Erythroblast (primary cell): ENCODE measurements around the gene CACNA1C.

Experiments used
- DNase-seq, 2 experiments: peaks; one replicate each; lab custom pipeline; 2025; lab: John Stamatoyannopoulos, UW
- GATA1 ChIP-seq: IDR thresholded peaks from 2 replicates; pipeline ENCODE4 v1.6.1; 2011; ENCODE audit warnings: low read depth, mild to moderate bottlenecking, control low read depth, low read length, moderate library complexity
- POLR2A ChIP-seq: IDR thresholded peaks from 2 replicates; pipeline ENCODE4 v1.6.1; 2011; ENCODE audit warnings: mild to moderate bottlenecking, low read length

Gene CACNA1C

GRCh38 chr12:2341871-2342270, 289.1 kb downstream of the CACNA1C start:
- DNase-seq: no peak

GRCh38 chr12:2343681-2344080, 290.9 kb downstream of the CACNA1C start:
- TF ChIP-seq GATA1 (no peak), POLR2A (no peak)
- no peak for DNase-seq

More at GRCh38 chr12:2341871-2342270, 289.1 kb downstream of the CACNA1C start:
- no peak for TF ChIP-seq POLR2A
- TF ChIP-seq GATA1: no peak

GRCh38 chr12:2344476-2344875, 291.7 kb downstream of the CACNA1C start:
- no peak for TF ChIP-seq GATA1
- TF ChIP-seq POLR2A: no peak
- DNase-seq: no peak

GRCh38 chr12:2344885-2345284, 292.1 kb downstream of the CACNA1C start:
- no peak for TF ChIP-seq GATA1
- no peak for TF ChIP-seq POLR2A
- DNase-seq: no peak

GRCh38 chr12:2345902-2346301, 293.1 kb downstream of the CACNA1C start:
- no peak for TF ChIP-seq GATA1
- no peak for TF ChIP-seq POLR2A
- no peak for DNase-seq

GRCh38 chr12:2346416-2346815, 293.6 kb downstream of the CACNA1C start:
- TF ChIP-seq GATA1: no peak
- TF ChIP-seq POLR2A: no peak
- DNase-seq: no peak

GRCh38 chr12:2347137-2347843, 294.5 kb downstream of the CACNA1C start:
- TF ChIP-seq GATA1 (no peak), POLR2A (no peak)
- DNase-seq: no peak

- DNase-seq: no peak
- no peak for TF ChIP-seq POLR2A
- TF ChIP-seq GATA1: no peak
Observed at GRCh38 chr12:2347844-2348481, 295.2 kb downstream of the CACNA1C start.

- no peak for DNase-seq
- no peak for TF ChIP-seq GATA1
- no peak for TF ChIP-seq POLR2A
Observed at GRCh38 chr12:2348482-2348852, 295.7 kb downstream of the CACNA1C start.

GRCh38 chr12:2351161-2351560, 298.4 kb downstream of the CACNA1C start:
- no peak for DNase-seq
- no peak for TF ChIP-seq POLR2A
- TF ChIP-seq GATA1: no peak

- no peak for DNase-seq
- no peak for TF ChIP-seq GATA1
Observed at GRCh38 chr12:2352203-2352602, 299.4 kb downstream of the CACNA1C start.

- TF ChIP-seq GATA1 (no peak), POLR2A (no peak)
- DNase-seq: no peak
Observed at GRCh38 chr12:2353281-2353680, 300.5 kb downstream of the CACNA1C start.

GRCh38 chr12:2353691-2354090, 300.9 kb downstream of the CACNA1C start:
- no peak for TF ChIP-seq GATA1
- no peak for TF ChIP-seq POLR2A

GRCh38 chr12:2354151-2354991, 301.6 kb downstream of the CACNA1C start:
- TF ChIP-seq POLR2A (no peak), GATA1 (no peak)
- DNase-seq: no peak

More at GRCh38 chr12:2353691-2354090, 300.9 kb downstream of the CACNA1C start:
- DNase-seq: no peak
